ENCODE measurements around the gene RPL23. TPM values are rescaled to one million over a fixed set of nuclear protein-coding genes. Genes with fewer than 3 reads are reported as not detected.

Gene RPL23
- total and polyA plus RNA-seq, 2 experiments from 2014 or later, result 516 to 1,221 TPM

DNA sequence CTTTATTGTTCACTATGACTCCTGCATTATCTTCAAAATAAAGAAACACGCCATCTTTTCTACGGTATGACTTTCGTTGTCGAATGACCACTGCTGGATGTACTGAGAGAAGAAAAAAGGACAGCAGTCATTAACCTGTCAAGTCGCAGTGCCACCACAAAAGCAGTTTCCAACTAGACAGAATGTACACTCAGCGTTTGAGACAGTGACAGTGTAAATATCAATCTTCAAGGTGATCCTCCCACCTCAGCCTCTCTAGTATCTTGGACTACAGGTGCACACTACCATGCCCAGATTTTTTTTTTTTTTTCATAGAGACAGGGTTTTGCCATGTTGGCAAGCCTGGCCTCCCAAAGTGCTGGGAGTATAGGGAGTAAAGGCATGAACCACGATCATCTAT lies 3.1 kb downstream of the RPL23 start:
- 87 to 90% methylated on average over 7 of the region's 7 CpGs for WGBS, 2 experiments (ENCODE audit: low coverage in 1 of 2, low lambda C conversion rate in 2 of 2, missing lambda C conversion rate in 2 of 2)
- H4K20me1 ChIP-seq (ENCODE audit: insufficient read depth), result peaks cover 19% of the 10 kb centered on the region
- no peak overlapping the region for H3K4me2 ChIP-seq (ENCODE audit: unreplicated experiment)
- peaks cover 22% of the 10 kb centered on the region for H3K4me1 ChIP-seq (ENCODE audit: insufficient read depth)
- H3K4me3 ChIP-seq, result peak overlapping the region; percentile 98
- no peak for DNase-seq
- peak overlapping the region; percentile 95; the same call in 1 of the 2 replicates for H3K9ac ChIP-seq
- H3F3A ChIP-seq (ENCODE audit: insufficient read depth), result peaks cover 90% of the 10 kb centered on the region
- in situ Hi-C loops (cut with MboI), result no loop called here
- H3K27ac ChIP-seq, result no peak overlapping the region
- no peaks in the 10 kb centered on the region for H3K9me3 ChIP-seq (ENCODE audit: low read depth)
- TF ChIP-seq EZH2phosphoT487 (IDR thresholded peaks at IDR 0.05; ENCODE audit: insufficient read depth, low read depth) (no peak), EZH2 (IDR thresholded peaks at IDR 0.05; ENCODE audit: insufficient read depth, poor library complexity, severe bottlenecking) (no peak)
- peaks cover 52% of the 10 kb centered on the region for H3K79me2 ChIP-seq (ENCODE audit: insufficient read depth)
- H3K27me3 ChIP-seq (replicated peaks; ENCODE audit: insufficient read depth), result no peaks in the 10 kb centered on the region
- H3K9me2 ChIP-seq (ENCODE audit: insufficient read depth), result no peaks in the 10 kb centered on the region
- H3K36me3 ChIP-seq (ENCODE audit: low read depth), result peaks cover 66% of the 10 kb centered on the region
- H2AFZ ChIP-seq, result no peak overlapping the region

DNA sequence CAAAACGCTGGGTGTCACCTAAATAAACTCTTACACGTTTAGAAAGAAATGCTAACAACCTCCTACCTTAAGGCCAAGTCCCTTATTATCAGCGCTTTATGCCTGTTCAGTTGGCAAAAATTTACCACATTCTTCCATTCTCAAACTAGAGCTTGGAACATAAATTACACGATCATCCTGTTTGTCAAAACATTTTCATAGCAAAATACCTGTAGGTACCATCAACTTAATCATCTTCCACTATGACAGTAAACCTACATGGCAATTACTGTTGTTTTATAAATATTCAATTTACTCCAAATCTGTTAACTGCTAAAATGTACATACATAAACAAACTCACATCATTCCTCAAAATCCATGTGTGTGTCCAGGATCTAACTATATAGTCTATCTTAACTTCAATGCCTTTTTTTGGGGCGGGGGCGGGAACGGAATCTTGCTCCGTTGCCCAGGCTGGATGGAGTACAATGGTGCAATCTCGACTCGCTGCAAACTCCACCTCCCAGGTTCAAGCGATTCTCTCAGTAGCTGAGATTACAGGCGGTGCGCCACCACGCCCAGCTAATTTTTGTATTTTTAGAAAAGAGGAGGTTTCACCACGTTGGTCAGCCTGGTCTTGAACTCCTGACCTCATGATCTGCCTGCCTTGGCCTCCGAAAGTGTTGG lies 4.4 kb downstream of the RPL23 start:
- peaks cover 83% of the 10 kb centered on the region for H3F3A ChIP-seq (ENCODE audit: insufficient read depth)
- H3K4me1 ChIP-seq (ENCODE audit: insufficient read depth), result peaks cover 19% of the 10 kb centered on the region
- H3K36me3 ChIP-seq (ENCODE audit: low read depth), result peaks cover 66% of the 10 kb centered on the region
- DNase-seq, result no peak
- WGBS, 2 experiments (ENCODE audit: low coverage in 1 of 2, low lambda C conversion rate in 2 of 2, missing lambda C conversion rate in 2 of 2), result 73 to 76% methylated on average over 15 to 16 of the region's 16 CpGs
- H3K9ac ChIP-seq, result no peak overlapping the region
- H3K9me3 ChIP-seq (ENCODE audit: low read depth), result no peaks in the 10 kb centered on the region
- H3K27me3 ChIP-seq (replicated peaks; ENCODE audit: insufficient read depth), result no peaks in the 10 kb centered on the region
- no peak for TF ChIP-seq EZH2 (IDR thresholded peaks at IDR 0.05; ENCODE audit: insufficient read depth, poor library complexity, severe bottlenecking)
- TF ChIP-seq EZH2phosphoT487 (IDR thresholded peaks at IDR 0.05; ENCODE audit: insufficient read depth, low read depth), result no peak
- no peaks in the 10 kb centered on the region for H3K9me2 ChIP-seq (ENCODE audit: insufficient read depth)
- H3K4me3 ChIP-seq, result no peak overlapping the region
- no peak overlapping the region for H2AFZ ChIP-seq
- in situ Hi-C loops (cut with MboI), result no loop called here
- H4K20me1 ChIP-seq (ENCODE audit: insufficient read depth), result peaks cover 19% of the 10 kb centered on the region
- no peak overlapping the region for H3K4me2 ChIP-seq (ENCODE audit: unreplicated experiment)
- H3K27ac ChIP-seq, result no peak overlapping the region
- H3K79me2 ChIP-seq (ENCODE audit: insufficient read depth), result peaks cover 52% of the 10 kb centered on the region

DNA sequence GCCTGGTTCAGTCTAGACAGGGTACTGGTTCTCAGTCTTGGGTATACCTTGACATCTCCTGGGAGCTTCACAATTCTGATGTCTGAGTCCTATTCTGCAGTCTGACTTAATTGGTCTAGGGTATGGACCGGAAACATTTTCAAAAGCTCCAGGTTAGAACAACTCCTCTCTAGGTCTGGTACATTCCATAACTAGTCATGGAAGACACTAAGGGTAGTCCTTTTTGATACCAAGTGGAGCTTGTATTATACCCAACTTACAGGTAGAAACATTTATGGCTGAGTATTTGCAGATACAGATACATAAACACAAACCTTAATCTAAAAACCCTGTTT lies 5.0 kb downstream of the RPL23 start:
- Histone ChIP-seq H3K79me2 (ENCODE audit: insufficient read depth) (peaks cover 51% of the 10 kb centered on the region), H3K9ac (no peak overlapping the region), H3K9me3 (ENCODE audit: low read depth) (no peaks in the 10 kb centered on the region), H2AFZ (no peak overlapping the region), H4K20me1 (ENCODE audit: insufficient read depth) (peaks cover 19% of the 10 kb centered on the region), H3K9me2 (ENCODE audit: insufficient read depth) (no peaks in the 10 kb centered on the region), H3K4me1 (ENCODE audit: insufficient read depth) (peaks cover 19% of the 10 kb centered on the region), H3K36me3 (ENCODE audit: low read depth) (peaks cover 66% of the 10 kb centered on the region), H3K4me2 (ENCODE audit: unreplicated experiment) (no peak overlapping the region), H3K4me3 (no peak overlapping the region), H3K27ac (no peak overlapping the region), H3K27me3 (replicated peaks; ENCODE audit: insufficient read depth) (no peaks in the 10 kb centered on the region), H3F3A (ENCODE audit: insufficient read depth) (peaks cover 81% of the 10 kb centered on the region)
- TF ChIP-seq EZH2phosphoT487 (IDR thresholded peaks at IDR 0.05; ENCODE audit: insufficient read depth, low read depth), result no peak
- no peak for TF ChIP-seq EZH2 (IDR thresholded peaks at IDR 0.05; ENCODE audit: insufficient read depth, poor library complexity, severe bottlenecking)
- WGBS, 2 experiments (ENCODE audit: low coverage in 1 of 2, low lambda C conversion rate in 2 of 2, missing lambda C conversion rate in 2 of 2), result 100% methylated on average over 1 of the region's 1 CpG
- DNase-seq, result no peak
- in situ Hi-C loops (cut with MboI), result no loop called here

DNA sequence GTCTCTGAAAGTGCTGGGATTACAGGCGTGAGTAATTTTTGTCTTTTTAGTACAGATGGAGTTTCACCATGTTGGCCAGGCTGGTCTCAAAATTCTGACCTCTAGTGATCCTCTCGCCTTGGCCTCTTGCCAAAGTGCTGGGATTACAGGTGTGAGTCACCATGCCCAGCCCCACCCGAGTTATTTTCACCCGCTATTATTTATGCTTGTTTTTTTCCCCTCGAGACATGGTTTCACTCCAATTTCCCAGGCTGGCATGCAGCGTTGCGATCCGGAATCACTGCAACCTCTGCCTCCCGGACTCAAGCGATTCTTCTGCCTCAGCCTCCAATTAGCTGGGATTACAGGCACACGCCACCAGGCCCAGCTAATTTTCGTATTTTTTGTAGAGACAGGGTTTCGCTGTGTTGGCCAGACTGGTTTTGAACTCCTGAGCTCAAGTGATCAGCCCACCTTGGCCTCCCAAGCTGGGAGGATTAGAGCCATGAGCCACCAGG lies 9.2 kb downstream of the RPL23 start:
- Histone ChIP-seq H3F3A (ENCODE audit: insufficient read depth) (peaks cover 40% of the 10 kb centered on the region), H4K20me1 (ENCODE audit: insufficient read depth) (no peaks in the 10 kb centered on the region), H3K4me1 (ENCODE audit: insufficient read depth) (no peaks in the 10 kb centered on the region), H3K9me2 (ENCODE audit: insufficient read depth) (no peaks in the 10 kb centered on the region), H3K9ac (no peak overlapping the region), H3K4me3 (no peak overlapping the region), H3K36me3 (ENCODE audit: low read depth) (peaks cover 29% of the 10 kb centered on the region), H3K4me2 (ENCODE audit: unreplicated experiment) (no peak overlapping the region), H2AFZ (no peak overlapping the region), H3K79me2 (ENCODE audit: insufficient read depth) (peaks cover 9% of the 10 kb centered on the region; the same call in 1 of the 2 replicates), H3K27me3 (replicated peaks; ENCODE audit: insufficient read depth) (no peaks in the 10 kb centered on the region), H3K9me3 (ENCODE audit: low read depth) (no peaks in the 10 kb centered on the region), H3K27ac (no peak overlapping the region)
- WGBS, 2 experiments (ENCODE audit: low coverage in 1 of 2, low lambda C conversion rate in 2 of 2, missing lambda C conversion rate in 2 of 2), result 63 to 68% methylated on average over 13 of the region's 13 CpGs
- no peak for TF ChIP-seq EZH2 (IDR thresholded peaks at IDR 0.05; ENCODE audit: insufficient read depth, poor library complexity, severe bottlenecking)
- no peak for TF ChIP-seq EZH2phosphoT487 (IDR thresholded peaks at IDR 0.05; ENCODE audit: insufficient read depth, low read depth)
- in situ Hi-C loops (cut with MboI), result no loop called here
- DNase-seq, result peak; percentile 37

Data from GM23248 (cell line).